Hepatocyte (in vitro differentiated cells): ENCODE measurements around the gene RAP1GAP. TPM values are rescaled to one million over a fixed set of nuclear protein-coding genes. Genes with fewer than 3 reads are reported as not detected.

Experiments
- DNase-seq: peaks from one replicate; pipeline ENCODE4 v3.0.0-alpha.2; 2016; ENCODE audit warnings: low spot score
- H2AFZ ChIP-seq: fragments of 200-600 bp; sonication (generic); 2 replicates; pipeline ENCODE4 v1.6.0; 2016; ENCODE audit warnings: antibody characterized with exemption, mild to moderate bottlenecking
- H3K27ac ChIP-seq: fragments of 200-600 bp; sonication (generic); 2 replicates; pipeline ENCODE4 v1.5.1; 2016; ENCODE audit warnings: mild to moderate bottlenecking
- H3K27me3 ChIP-seq: fragments of 200-600 bp; sonication (generic); 2 replicates; pipeline ENCODE4 v1.6.1; 2016
- H3K36me3 ChIP-seq: fragments of 200-600 bp; sonication (generic); replicated peaks from 2 replicates; pipeline ENCODE4 v1.5.1; 2016; ENCODE audit warnings: low read depth; ENCODE audit not compliant: insufficient read depth
- H3K4me1 ChIP-seq: fragments of 200-600 bp; sonication (generic); 2 replicates; pipeline ENCODE4 v1.5.1; 2016; ENCODE audit warnings: mild to moderate bottlenecking, moderate library complexity; ENCODE audit not compliant: insufficient read depth
- H3K4me2 ChIP-seq: fragments of 200-600 bp; sonication (generic); 2 replicates; pipeline ENCODE4 v1.6.0; 2016
- H3K4me3 ChIP-seq: fragments of 200-600 bp; sonication (generic); 2 replicates; pipeline ENCODE4 v1.5.1; 2016; ENCODE audit warnings: mild to moderate bottlenecking
- H3K79me2 ChIP-seq: fragments of 200-600 bp; sonication (generic); 2 replicates; pipeline ENCODE4 v1.6.0; 2017; ENCODE audit warnings: mild to moderate bottlenecking
- H3K9me2 ChIP-seq: fragments of 200-600 bp; sonication (generic); replicated peaks from 2 replicates; pipeline ENCODE4 v1.6.0; 2017; ENCODE audit warnings: mild to moderate bottlenecking; ENCODE audit not compliant: insufficient read depth
- H3K9me3 ChIP-seq: fragments of 200-600 bp; sonication (generic); 2 replicates; pipeline ENCODE4 v1.5.1; 2016; ENCODE audit warnings: low read depth, mild to moderate bottlenecking
- H4K20me1 ChIP-seq: fragments of 200-600 bp; sonication (generic); 2 replicates; pipeline ENCODE4 v1.6.0; 2016; ENCODE audit warnings: mild to moderate bottlenecking; ENCODE audit not compliant: insufficient read depth, poor library complexity, severe bottlenecking
- CTCF ChIP-seq: fragments of 200-600 bp; sonication (generic); IDR thresholded peaks from 2 replicates; pipeline ENCODE4 v1.5.1; 2016; ENCODE audit warnings: antibody characterized with exemption, mild to moderate bottlenecking; ENCODE audit not compliant: poor library complexity
- EZH2 ChIP-seq: fragments of 200-600 bp; sonication (generic); IDR thresholded peaks from 2 replicates; pipeline ENCODE4 v1.6.1; 2016; ENCODE audit warnings: antibody characterized with exemption, mild to moderate bottlenecking, borderline replicate concordance
- EZH2phosphoT487 ChIP-seq: fragments of 200-600 bp; sonication (generic); IDR thresholded peaks from one replicate; pipeline ENCODE4 v1.6.1; 2018; ENCODE audit warnings: antibody characterized with exemption, mild to moderate bottlenecking, low read depth, moderate library complexity; ENCODE audit not compliant: unreplicated experiment, severe bottlenecking
- WGBS: methylation state at CpG from one replicate; pipeline ENCODE4 v1.1.6; 2016; ENCODE audit warnings: low lambda C conversion rate; ENCODE audit errors: missing lambda C conversion rate; 5-methylcytosine and 5-hydroxymethylcytosine counted together
- polyA plus RNA-seq: library from polyadenylated mRNA; unstranded; fragments of >200 nt; fragmentation: Nextera tagmentation; extraction: Ambion mirVana; gene quantifications from 2 replicates; pipeline ENCODE4 v1.2.1, GENCODE V29; 2016
- total RNA-seq: library from RNA; depleted of rRNA; stranded (reverse); fragments of >200 nt; gene quantifications from 2 replicates; pipeline ENCODE4 v1.2.3, GENCODE V29; 2014

RAP1GAP gene
- total and polyA plus RNA-seq, 2 experiments from 2014 or later = 12.3 to 18.0 TPM

GRCh38 chr1:21620011-21620410 lies 49.1 kb downstream of the RAP1GAP start:
- Histone ChIP-seq H4K20me1 (no peaks in the 10 kb centered on the region), H3K9me3 (no peaks in the 10 kb centered on the region), H3K9me2 (no peaks in the 10 kb centered on the region), H3K79me2 (no peaks in the 10 kb centered on the region), H3K4me3 (no peak overlapping the region), H2AFZ (no peak overlapping the region), H3K27ac (no peak overlapping the region), H3K4me1 (peaks cover 46% of the 10 kb centered on the region), H3K36me3 (no peaks in the 10 kb centered on the region), H3K27me3 (no peaks in the 10 kb centered on the region), H3K4me2 (peak overlapping the region; percentile 77)
- TF ChIP-seq EZH2phosphoT487 (no peak), CTCF (no peak), EZH2 (no peak)
- DNase-seq = no peak
- 86% methylated on average over 12 of the region's 12 CpGs for WGBS

- Histone ChIP-seq H2AFZ (no peak overlapping the region), H4K20me1 (no peaks in the 10 kb centered on the region), H3K36me3 (no peaks in the 10 kb centered on the region), H3K9me2 (no peaks in the 10 kb centered on the region), H3K4me3 (no peak overlapping the region), H3K79me2 (no peaks in the 10 kb centered on the region), H3K27me3 (no peaks in the 10 kb centered on the region), H3K27ac (peak overlapping the region; percentile 23), H3K4me1 (peaks cover 44% of the 10 kb centered on the region), H3K4me2 (peak overlapping the region; percentile 65), H3K9me3 (no peaks in the 10 kb centered on the region)
- 56% methylated on average over 7 of the region's 7 CpGs for WGBS
- DNase-seq = no peak
- TF ChIP-seq EZH2phosphoT487 = no peak
- no peak for TF ChIP-seq EZH2
- no peak for TF ChIP-seq CTCF
Measured at GRCh38 chr1:21619375-21619947, 49.7 kb downstream of the RAP1GAP start.

DNA sequence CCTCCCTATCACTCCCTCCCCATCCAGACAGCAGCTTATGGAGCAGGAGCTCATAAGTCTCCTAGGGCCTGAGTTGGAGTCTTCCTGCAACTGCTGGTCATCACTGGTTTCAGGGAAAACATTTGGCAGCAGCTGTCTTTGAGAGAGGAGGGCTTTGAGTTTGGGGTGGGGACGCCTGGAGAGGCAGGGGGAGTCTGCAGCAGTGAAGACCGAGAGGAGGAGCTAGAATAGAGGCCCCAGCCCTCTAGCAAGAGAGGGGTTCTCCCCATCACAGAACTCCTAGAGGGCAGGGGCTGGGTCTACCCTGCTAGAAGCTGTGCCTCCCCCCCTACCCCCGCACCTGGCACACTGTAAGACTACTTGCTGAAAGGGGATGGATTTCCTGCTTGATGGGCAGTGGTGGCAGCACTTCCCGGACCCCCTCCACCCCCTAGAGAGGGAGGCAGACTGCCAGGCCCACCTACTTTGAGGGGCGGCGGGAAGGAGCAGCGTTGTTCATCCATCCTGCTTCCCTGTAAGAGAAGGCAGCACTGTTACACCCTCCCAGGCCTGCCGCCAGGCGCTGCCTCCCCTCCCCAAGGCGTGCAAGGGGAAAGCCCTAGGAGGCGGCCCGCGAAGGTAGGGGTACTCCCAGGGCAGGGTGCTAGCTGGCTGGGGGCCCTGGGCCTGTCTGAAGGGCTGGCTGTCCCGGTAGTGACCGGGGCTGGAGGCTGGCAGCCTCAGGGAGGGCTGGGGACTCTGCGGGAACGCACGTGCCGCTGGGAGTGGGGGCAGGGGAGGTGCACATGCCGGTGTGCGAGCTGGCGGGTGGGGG lies 50.4 kb downstream of the RAP1GAP start:
- no peaks in the 10 kb centered on the region for H3K27me3 ChIP-seq
- H3K9me3 ChIP-seq = no peaks in the 10 kb centered on the region
- peaks cover 38% of the 10 kb centered on the region for H3K4me1 ChIP-seq
- peak; percentile 67 for DNase-seq
- no peaks in the 10 kb centered on the region for H3K9me2 ChIP-seq
- no peaks in the 10 kb centered on the region for H3K36me3 ChIP-seq
- no peaks in the 10 kb centered on the region for H4K20me1 ChIP-seq
- peak overlapping the region; percentile 65 for H3K4me2 ChIP-seq
- no peak overlapping the region for H2AFZ ChIP-seq
- peak overlapping the region; percentile 66 for H3K27ac ChIP-seq
- TF ChIP-seq CTCF (no peak), EZH2 (no peak), EZH2phosphoT487 (no peak)
- 27% methylated on average over 22 of the region's 22 CpGs for WGBS
- no peaks in the 10 kb centered on the region for H3K79me2 ChIP-seq
- no peak overlapping the region for H3K4me3 ChIP-seq
